Prostate gland (tissue), 2 donors: Measurements from ENCODE around the gene GPX5.

Experiments
- POLR2A ChIP-seq: fragments of 450-650 bp; IDR thresholded peaks from one replicate; pipeline ENCODE4 v1.6.1; 2016; ENCODE audit warnings: antibody characterized with exemption, mild to moderate bottlenecking
- TF ChIP-seq, protein P1 (sequence below), 4 experiments: fragments of 200-600 bp in 2 of 4; fragments of 450-650 bp in 2 of 4; sonication (generic) in 2 of 4; IDR thresholded peaks; 1 replicate in 3 of 4; 2 replicates in 1 of 4; pipeline ENCODE4 v1.5.1; 2016 to 2019; ENCODE audit warnings: antibody characterized with exemption in 4 of 4, mild to moderate bottlenecking in 2 of 4, moderate library complexity in 2 of 4

GRCh38 chr6:28567506-28567905 is 41.8 kb downstream of the GPX5 start:
- TF ChIP-seq, protein P1, sequence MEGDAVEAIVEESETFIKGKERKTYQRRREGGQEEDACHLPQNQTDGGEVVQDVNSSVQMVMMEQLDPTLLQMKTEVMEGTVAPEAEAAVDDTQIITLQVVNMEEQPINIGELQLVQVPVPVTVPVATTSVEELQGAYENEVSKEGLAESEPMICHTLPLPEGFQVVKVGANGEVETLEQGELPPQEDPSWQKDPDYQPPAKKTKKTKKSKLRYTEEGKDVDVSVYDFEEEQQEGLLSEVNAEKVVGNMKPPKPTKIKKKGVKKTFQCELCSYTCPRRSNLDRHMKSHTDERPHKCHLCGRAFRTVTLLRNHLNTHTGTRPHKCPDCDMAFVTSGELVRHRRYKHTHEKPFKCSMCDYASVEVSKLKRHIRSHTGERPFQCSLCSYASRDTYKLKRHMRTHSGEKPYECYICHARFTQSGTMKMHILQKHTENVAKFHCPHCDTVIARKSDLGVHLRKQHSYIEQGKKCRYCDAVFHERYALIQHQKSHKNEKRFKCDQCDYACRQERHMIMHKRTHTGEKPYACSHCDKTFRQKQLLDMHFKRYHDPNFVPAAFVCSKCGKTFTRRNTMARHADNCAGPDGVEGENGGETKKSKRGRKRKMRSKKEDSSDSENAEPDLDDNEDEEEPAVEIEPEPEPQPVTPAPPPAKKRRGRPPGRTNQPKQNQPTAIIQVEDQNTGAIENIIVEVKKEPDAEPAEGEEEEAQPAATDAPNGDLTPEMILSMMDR (IDR thresholded peaks at IDR 0.05) = no peak
- no peak for TF ChIP-seq POLR2A
